Osteoblast (primary cell): ENCODE data around the gene PIGR. TPM values are rescaled to one million over a fixed set of nuclear protein-coding genes. Genes with fewer than 3 reads are reported as not detected.

Experiments used
- DNase-seq: peaks from one replicate; pipeline ENCODE4 v3.0.0; 2011; ENCODE audit warnings: low spot score, mixed read lengths; ENCODE audit not compliant: insufficient read length; ENCODE audit errors: missing footprints
- H2AFZ ChIP-seq: 2 replicates; pipeline ENCODE4 v1.6.0; 2011; ENCODE audit warnings: mild to moderate bottlenecking, low read length
- H3K27ac ChIP-seq: 2 replicates; pipeline ENCODE4 v1.5.1; 2011; ENCODE audit warnings: mild to moderate bottlenecking, low read depth, low read length, moderate library complexity
- H3K27me3 ChIP-seq: 2 replicates; pipeline ENCODE4 v1.6.0; 2012; ENCODE audit warnings: mild to moderate bottlenecking, control low read depth, inconsistent platforms, low read length, moderate library complexity; ENCODE audit not compliant: insufficient read depth
- H3K36me3 ChIP-seq: 2 replicates; pipeline ENCODE4 v1.5.1; 2011; ENCODE audit warnings: mild to moderate bottlenecking, low read length, control low read depth, moderate library complexity; ENCODE audit not compliant: insufficient read depth
- H3K4me1 ChIP-seq: 2 replicates; pipeline ENCODE4 v1.5.1; 2011; ENCODE audit warnings: mild to moderate bottlenecking, low read length, control low read depth, moderate library complexity; ENCODE audit not compliant: insufficient read depth
- H3K4me2 ChIP-seq: 2 replicates; pipeline ENCODE4 v1.6.0; 2011; ENCODE audit warnings: mild to moderate bottlenecking, low read length; ENCODE audit not compliant: insufficient read depth
- H3K4me3 ChIP-seq: fragments of 200-600 bp; sonication (generic); 3 replicates; pipeline ENCODE4 v1.5.1; 2012; ENCODE audit warnings: mild to moderate bottlenecking, low read length, inconsistent platforms; ENCODE audit not compliant: insufficient read depth
- H3K79me2 ChIP-seq: 2 replicates; pipeline ENCODE4 v1.6.0; 2012; ENCODE audit warnings: mild to moderate bottlenecking, low read length, control low read depth, inconsistent platforms; ENCODE audit not compliant: insufficient read depth
- H3K9me3 ChIP-seq: 2 replicates; pipeline ENCODE4 v1.5.1; 2011; ENCODE audit warnings: low read depth, low read length, control low read depth
- H4K20me1 ChIP-seq: 2 replicates; pipeline ENCODE4 v1.6.0; 2012; ENCODE audit warnings: mild to moderate bottlenecking, low read length, control low read depth; ENCODE audit not compliant: insufficient read depth
- CTCF ChIP-seq: IDR thresholded peaks from 2 replicates; pipeline ENCODE4 v1.5.1; 2011; ENCODE audit warnings: mild to moderate bottlenecking, low read depth, low read length, moderate library complexity; ENCODE audit errors: extremely low read depth
- total RNA-seq: library from RNA; depleted of rRNA; stranded (reverse); fragments of >200 nt; gene quantifications from 2 replicates; pipeline ENCODE4 v1.2.3, GENCODE V29; 2012

Gene PIGR
- total RNA-seq, 1 donor = not detected

GRCh38 chr1:206913766-206914537 lies 32.3 kb downstream of the PIGR start:
- Histone ChIP-seq H3K9me3 (no peaks in the 10 kb centered on the region), H4K20me1 (no peaks in the 10 kb centered on the region), H3K79me2 (no peaks in the 10 kb centered on the region), H3K36me3 (no peaks in the 10 kb centered on the region), H3K27ac (no peak overlapping the region), H2AFZ (no peak overlapping the region), H3K4me2 (no peak overlapping the region), H3K27me3 (peaks cover 48% of the 10 kb centered on the region), H3K4me3 (no peak overlapping the region), H3K4me1 (no peaks in the 10 kb centered on the region)
- no peak for TF ChIP-seq CTCF
- DNase-seq = no peak

GRCh38 chr1:206912445-206913095 lies 33.7 kb downstream of the PIGR start:
- Histone ChIP-seq H3K36me3 (no peaks in the 10 kb centered on the region), H3K4me1 (no peaks in the 10 kb centered on the region), H3K4me2 (no peak overlapping the region), H3K27me3 (peaks cover 50% of the 10 kb centered on the region), H2AFZ (no peak overlapping the region), H4K20me1 (no peaks in the 10 kb centered on the region), H3K27ac (no peak overlapping the region), H3K4me3 (no peak overlapping the region), H3K79me2 (no peaks in the 10 kb centered on the region), H3K9me3 (no peaks in the 10 kb centered on the region)
- TF ChIP-seq CTCF = peak; percentile 86
- peak; percentile 92 for DNase-seq

- Histone ChIP-seq H4K20me1 (no peaks in the 10 kb centered on the region), H3K4me2 (no peak overlapping the region), H3K4me3 (no peak overlapping the region), H3K79me2 (no peaks in the 10 kb centered on the region), H3K4me1 (no peaks in the 10 kb centered on the region), H3K27me3 (peaks cover 42% of the 10 kb centered on the region), H3K9me3 (no peaks in the 10 kb centered on the region), H3K36me3 (no peaks in the 10 kb centered on the region), H2AFZ (no peak overlapping the region), H3K27ac (no peak overlapping the region)
- DNase-seq = peak; percentile 96
- TF ChIP-seq CTCF = peak; percentile 90
Measured at GRCh38 chr1:206911064-206911663, 35.1 kb downstream of the PIGR start.

GRCh38 chr1:206909883-206910318 lies 36.4 kb downstream of the PIGR start:
- Histone ChIP-seq H3K36me3 (no peaks in the 10 kb centered on the region), H3K27ac (no peak overlapping the region), H3K4me2 (peak overlapping the region; percentile 74), H3K79me2 (no peaks in the 10 kb centered on the region), H3K9me3 (no peaks in the 10 kb centered on the region), H3K4me3 (peak overlapping the region; percentile 65), H4K20me1 (no peaks in the 10 kb centered on the region), H2AFZ (peak overlapping the region; percentile 70), H3K4me1 (peaks cover 8% of the 10 kb centered on the region), H3K27me3 (peaks cover 34% of the 10 kb centered on the region)
- DNase-seq = no peak
- TF ChIP-seq CTCF = no peak
